ENCODE data around the gene JMJD7.

The JMJD7 gene

DNA sequence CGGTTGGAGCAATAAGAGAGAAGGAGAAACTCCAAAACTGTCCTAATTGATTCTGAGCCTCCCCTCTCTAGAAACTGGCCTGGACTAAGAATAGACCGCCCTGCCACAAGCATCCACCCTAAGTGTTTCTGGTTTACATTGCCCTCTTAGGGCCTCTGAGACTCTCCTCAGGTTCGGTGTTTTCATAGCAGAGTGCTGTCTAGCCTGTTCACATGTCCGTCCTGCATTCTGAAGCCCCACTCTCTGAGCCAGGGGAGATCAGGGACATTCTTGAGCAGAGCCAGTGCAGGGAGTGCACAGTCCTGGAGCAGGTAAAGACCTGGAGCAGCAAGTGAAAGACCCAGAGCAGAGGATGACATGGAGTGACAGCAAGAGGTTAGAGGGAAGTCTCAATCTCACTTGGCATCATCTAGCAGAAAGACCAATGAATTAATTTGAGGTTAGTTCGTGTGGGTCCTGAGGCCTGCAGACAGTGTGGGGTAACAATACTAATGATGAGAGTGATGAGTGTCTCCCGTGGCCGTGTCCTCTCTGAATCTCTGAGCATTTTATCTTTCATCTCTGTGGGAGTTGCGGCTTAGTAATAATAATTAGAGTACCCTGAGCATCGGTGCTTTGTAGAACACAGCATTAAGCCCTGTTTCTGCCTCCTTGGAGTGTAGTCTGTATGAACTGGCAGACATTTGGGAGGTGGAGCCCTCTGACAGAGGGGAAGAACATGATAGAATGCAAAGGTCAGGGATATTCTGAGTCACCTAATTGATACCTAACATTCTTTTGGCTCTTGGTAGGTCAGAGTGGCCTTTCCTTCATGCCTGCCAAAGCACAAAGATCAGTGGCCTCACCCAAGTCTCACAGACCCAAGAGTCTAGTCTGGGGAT, 29.0 kb upstream of the JMJD7 start:
- in situ Hi-C loops (cut with MboI; ENCODE audit: low sequenced_read_pairs): no loop called here

DNA sequence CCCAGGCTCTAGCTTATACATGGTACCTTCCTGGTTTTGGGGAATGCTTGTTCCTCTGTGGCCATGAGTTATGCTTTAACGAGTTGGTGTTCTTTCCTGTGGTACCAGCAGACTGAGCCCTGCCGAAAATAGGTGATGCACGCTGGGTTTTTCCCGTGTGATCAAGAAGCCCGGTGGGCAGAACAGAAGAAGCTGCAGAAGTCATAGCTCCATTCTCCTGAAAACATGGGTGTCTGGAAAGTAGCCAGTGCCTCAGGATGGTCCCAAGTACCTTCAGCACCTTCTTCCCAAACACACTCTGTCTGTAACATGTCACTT, 28.4 kb upstream of the JMJD7 start:
- in situ Hi-C loops (cut with MboI; ENCODE audit: low sequenced_read_pairs): no loop called here

DNA sequence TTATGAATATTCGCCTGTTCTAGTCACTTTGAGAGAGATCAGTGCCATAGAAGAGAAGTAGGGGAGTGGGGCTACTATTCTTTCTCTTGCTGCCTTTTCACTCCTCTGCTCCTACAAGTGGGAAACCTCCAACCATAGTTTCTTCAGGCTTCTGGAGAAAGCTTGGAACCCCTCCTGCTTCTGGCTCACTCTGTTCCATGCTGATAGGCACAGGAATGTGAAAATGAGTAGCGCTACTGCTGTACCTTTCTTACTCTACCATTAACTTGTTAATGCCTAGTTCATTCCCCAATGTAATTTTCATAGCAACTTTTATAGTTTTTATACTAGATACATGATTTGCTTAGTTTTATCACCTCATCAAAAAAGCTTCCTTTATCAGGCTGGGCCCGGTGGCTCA, 26.7 kb upstream of the JMJD7 start:
- in situ Hi-C loops (cut with MboI; ENCODE audit: low sequenced_read_pairs): no loop called here

DNA sequence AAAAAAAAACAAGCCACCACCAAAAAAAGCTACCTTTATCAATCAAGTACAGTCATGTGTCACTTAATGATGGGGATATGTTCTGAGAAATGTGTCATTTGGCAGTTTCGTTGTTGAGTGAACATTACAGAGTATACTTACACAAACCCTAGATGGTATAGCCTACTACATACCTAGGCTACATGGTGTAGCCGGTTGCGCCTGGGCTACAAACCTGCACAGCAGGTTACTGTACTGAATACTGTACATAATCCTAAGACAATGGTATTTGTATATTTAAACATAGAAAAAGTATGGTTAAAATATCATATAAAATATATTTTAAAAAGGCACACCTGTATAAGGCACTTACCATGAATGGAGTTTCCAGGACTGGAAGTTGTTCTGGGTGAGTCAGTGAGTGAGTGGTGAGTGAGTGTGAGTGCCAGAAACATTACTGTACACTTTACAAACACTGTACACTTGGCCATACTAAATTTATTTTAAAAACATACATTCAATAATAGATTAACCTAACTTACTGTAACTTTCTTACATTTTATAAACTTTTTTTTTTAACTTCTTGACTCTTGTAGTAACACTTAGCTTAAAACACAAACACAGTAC, 25.9 kb upstream of the JMJD7 start:
- in situ Hi-C loops (cut with MboI; ENCODE audit: low sequenced_read_pairs): no loop called here

DNA sequence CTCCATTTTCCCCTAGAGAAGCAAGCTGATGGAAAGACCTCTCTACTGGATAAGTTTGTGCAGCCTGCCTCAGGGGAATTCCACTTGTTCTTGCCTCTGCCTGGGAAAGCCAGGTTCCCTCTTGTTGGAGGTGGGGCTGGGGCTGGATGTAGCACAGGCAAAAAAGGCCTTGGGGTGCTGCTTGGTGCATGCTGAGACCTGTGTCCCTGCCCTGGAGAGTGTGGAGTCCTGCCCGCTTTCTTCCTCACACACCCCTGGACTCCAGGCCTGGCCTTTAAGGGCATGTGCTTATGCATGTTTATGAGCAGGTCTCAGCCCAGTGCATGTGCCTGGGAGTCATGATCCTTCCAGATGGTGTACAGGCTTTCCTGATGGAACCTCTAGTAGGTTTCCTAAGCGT, 23.5 kb upstream of the JMJD7 start:
- in situ Hi-C loops (cut with MboI; ENCODE audit: low sequenced_read_pairs): no loop called here

DNA sequence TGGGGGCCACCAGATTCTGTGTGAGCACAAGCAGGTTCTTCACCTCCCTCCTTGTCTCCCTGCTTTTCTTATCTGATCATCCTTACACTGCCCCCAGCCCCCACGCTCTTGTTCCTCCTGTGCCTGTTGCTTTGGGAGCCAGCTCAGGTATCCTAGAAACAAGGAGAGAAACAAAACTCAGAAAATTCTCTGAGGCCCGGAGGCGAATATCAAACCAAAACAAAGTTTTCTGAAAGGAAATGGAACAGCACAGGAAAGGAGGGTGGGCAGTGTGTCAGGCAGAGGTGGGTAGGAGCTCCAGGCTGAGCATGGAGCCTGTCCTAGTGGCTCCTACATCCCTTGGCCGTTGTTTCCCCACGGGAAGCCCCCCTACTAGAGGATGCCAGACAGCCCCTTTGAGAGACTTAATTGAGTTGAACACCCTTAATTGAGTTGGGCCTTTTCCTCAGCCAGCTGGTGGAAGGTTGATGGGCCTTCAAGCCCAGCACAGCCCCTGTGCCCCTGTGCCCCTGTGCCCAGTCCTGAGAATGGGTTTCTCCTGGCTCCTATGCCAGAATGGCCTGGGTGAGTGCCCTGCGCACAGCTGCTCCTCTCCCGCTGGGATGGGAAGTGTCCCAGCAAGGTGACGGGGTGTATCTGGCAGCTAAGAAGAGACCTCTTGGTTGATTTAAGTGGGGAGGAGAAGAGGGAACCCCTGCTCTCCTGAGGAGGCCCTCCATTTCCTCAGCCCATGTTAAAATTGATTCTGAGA, 22.8 kb upstream of the JMJD7 start:
- in situ Hi-C loops (cut with MboI; ENCODE audit: low sequenced_read_pairs): no loop called here

DNA sequence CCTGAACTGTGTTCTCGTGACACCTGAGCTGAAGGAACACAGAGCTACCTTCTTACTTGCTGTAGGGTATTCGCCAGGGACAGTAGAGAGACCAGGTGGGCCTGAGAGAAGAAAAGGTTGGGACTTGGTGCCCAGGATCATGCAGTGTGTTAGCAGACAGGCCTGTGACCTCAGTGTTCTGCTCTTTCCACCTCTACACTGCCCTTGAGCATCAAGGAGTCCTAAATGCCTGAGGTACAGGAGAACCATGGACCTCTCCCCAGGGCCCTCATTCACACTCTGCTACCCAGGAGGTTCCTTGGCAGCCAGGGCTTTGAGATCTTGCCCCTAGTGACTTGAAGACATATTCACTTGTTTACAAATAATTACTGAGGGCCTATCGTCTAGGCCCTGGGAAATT, 22.2 kb upstream of the JMJD7 start:
- in situ Hi-C loops (cut with MboI; ENCODE audit: low sequenced_read_pairs): no loop called here

DNA sequence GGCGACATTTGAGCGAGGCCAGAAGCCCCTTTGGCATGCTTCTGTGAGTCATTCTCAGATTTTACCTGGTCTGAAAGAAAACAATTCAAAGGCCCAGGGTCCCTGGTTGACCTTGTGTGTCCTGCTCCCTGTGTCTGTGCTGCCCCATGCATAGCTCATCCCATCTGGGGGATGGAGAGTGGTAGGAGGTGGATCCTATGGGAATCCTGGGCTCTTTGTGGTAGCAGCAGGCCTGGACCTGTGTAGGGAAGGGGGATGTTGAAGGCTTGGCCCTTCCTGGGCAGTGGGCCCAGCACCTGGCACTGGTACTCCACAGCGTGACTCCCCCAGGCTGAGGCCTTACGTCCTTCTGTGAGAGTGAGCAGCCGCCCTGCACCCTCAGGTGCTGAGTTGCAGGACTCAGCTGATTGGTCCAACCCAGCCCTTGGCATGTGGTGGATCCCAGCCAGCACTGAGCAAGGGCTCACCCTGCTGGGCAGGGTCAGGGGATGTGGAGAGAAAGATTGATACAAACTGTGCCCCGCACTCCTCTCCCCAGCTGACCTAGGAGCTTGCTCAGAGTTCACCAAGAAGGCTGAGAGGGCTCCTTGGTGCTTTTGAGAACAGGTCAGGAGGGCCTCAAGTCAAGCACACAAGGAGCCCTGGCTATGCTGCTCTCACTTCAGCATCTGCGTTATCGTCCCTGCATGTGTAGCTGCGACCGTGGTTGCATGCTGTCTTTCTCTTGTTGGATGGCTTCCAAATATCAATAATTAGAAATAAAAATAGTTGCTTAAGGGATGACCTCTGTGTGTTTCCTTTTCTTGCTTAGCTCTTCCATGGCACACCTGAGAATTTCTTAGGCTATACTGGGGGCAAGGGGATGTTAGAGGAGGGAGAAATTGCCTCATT, 21.4 kb upstream of the JMJD7 start:
- in situ Hi-C loops (cut with MboI; ENCODE audit: low sequenced_read_pairs): no loop called here

DNA sequence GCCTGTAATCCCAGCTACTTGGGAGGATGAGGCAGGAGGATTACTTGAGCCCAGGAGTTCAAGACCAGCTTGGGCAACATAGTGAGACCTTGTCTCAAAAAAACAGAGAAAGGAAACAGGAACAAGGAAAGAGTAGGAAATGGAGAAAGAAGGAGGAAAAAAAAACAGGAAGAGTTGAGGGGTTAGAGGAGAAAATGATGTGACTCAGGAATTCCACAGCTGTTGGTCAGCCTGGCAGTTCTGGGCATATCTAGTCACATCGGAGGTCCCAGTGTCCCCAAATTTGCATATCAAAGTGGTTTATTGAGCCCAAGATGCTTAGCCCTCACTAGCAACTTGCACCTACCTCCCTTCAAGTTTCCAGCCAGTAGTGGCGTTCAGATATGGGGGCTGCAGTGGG, 18.8 kb upstream of the JMJD7 start:
- in situ Hi-C loops (cut with MboI; ENCODE audit: low sequenced_read_pairs): no loop called here

DNA sequence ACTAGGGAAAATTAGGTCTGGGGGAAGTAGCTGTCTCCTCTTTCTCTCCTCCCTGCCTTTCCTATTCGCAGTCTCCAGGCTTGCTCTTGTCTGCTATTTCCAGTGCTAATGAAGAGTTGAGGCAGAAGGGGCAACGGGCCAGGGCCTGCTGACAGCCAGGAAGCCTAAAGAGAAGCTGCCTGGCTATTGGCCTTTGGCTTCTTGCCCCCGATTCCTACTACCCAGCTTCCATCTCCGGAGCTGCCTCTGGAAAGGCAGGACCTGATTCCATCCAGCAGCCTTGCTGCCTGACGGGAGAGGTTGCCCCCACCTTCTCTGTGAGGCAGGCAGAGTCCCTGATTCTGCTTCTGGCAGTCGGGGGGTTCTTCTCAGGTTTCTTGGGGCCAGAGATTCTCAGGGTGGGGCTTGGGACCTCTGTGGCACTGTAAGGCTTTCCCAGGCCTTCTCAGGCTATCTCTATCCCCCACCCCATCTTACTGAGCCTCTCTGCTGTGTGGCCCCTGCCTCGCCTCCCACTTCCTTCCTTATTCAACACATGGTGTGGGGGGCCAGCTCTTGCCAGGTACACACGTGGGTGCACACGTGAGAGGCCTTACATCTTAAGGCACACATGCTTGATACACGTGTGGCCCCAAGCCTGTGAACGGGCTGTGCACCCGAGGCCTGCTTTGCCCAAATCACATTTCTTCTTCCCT, 18.2 kb upstream of the JMJD7 start:
- in situ Hi-C loops (cut with MboI; ENCODE audit: low sequenced_read_pairs): no loop called here

DNA sequence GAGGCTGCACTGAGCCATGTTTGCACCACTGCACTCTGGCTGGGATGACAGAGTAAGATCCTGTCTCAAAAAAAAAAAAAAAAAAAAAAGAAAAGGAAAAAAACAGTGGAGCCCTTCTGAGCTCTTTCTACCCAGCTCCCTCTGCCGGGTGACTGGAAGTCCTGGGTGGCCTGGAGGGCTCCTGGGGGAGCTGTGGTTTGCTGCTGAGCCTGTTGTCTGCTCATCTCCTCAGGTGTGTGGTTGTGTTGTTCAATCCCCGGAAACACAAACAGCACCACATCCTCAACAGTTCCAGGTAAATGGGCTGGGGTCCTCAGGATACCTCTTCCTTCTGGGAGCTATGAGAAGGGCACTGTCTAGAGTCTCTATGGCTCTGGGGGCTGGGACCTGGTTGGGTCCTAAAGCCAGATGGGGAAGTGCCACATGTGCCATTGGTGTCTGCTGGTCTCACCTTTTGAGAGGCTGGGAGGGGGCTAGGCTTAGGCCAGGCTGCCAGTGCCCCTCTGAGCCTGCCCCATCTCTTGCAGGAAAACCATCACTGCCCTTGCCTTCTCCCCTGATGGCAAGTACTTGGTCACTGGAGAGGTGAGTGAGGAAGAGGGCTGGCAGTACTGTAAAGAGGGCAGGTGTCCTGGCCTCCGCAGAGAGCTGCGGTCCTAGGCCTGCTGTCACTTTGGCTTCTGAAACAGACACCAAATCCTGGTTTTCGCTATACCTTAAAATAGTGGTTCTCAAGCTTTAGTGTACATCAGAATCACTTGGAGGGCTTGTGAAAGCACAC, 17.1 kb upstream of the JMJD7 start:
- in situ Hi-C loops (cut with MboI; ENCODE audit: low sequenced_read_pairs): no loop called here

DNA sequence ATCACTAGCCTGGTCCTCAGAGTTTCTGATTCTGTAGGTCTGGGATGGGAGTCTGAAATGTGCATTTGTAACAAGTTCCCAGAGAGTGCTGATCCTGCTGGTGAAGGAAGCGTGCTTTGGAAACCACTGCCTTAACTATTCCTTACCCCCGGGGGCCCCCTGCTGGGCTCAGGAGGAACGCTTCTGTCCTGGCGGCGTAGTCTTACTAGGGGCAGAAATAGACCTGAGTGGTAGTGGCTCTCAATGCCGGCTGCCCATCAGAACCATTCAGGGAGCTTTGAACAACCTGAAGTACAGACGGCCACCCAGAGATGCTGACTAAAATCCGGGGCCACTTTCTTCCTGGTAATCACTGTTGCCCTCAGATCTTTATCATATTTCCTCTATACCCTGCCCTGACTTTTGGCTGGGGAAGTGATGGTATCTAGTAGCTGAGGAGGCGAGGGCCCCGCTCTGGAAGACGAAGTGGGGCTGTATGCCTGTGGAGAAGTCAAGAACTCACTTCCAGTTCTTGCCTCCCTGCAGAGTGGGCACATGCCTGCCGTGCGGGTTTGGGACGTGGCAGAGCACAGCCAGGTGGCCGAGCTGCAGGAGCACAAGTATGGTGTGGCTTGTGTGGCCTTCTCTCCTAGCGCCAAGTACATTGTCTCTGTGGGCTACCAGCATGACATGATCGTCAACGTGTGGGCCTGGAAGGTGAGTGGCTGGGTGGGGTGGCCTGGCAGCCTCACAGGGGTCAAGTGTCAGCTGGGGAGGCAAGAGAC, 16.3 kb upstream of the JMJD7 start:
- in situ Hi-C loops (cut with MboI; ENCODE audit: low sequenced_read_pairs): no loop called here

DNA sequence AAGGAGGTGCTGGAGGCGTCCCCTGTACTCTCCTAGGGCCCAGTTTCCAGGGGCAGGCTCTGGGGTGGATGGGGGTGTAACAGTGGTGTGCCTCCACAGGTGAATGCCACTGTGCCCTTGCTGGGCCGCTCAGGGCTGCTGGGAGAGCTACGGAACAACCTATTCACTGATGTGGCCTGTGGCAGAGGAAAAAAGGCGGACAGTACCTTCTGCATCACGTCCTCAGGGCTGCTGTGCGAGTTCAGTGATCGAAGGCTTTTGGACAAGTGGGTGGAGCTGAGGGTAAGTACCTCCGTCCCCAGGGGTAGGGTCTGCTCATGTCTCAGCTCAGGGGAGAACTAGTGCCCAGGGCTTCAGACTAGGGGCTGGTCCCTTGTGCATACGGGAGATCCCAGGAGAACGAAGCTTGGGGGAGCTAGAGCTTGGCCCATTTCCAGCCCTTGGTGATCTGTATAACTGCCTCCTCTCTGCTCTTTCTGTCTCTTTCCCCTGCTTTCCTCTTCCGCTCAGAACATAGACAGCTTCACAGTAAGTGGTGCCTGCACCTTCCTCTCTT, 15.0 kb upstream of the JMJD7 start:
- in situ Hi-C loops (cut with MboI; ENCODE audit: low sequenced_read_pairs): no loop called here

DNA sequence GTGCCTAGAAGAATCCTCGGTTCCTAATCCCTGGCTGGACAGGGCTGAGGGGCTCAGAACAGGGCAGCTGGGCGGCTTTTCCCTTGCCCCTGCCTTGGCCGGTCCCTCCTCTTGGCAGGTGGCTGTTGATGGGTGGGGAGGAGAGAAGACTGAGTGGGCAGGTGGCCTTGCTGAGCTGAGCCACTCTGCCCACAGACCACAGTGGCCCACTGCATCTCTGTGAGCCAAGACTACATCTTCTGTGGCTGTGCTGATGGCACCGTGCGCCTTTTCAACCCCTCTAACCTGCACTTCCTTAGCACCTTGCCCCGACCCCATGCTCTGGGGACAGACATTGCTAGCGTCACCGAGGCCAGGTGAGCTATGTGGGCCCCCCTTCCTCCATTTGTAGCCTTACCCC, 14.5 kb upstream of the JMJD7 start:
- in situ Hi-C loops (cut with MboI; ENCODE audit: low sequenced_read_pairs): no loop called here

DNA sequence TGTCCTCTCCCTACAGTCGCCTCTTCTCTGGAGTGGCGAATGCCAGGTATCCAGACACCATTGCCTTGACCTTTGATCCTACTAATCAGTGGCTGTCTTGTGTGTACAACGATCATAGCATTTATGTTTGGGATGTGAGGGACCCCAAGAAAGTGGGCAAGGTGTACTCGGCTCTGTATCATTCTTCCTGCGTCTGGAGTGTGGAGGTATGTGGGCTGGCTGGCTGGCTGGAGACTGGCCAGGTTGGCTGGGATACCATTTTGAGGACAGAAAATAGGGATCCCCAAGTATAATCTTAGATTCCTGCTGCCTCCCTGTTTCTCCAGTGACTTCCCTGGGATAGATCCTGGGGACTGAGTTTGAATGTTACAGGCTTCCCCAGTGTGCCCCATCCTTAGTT, 13.4 kb upstream of the JMJD7 start:
- in situ Hi-C loops (cut with MboI; ENCODE audit: low sequenced_read_pairs): no loop called here

DNA sequence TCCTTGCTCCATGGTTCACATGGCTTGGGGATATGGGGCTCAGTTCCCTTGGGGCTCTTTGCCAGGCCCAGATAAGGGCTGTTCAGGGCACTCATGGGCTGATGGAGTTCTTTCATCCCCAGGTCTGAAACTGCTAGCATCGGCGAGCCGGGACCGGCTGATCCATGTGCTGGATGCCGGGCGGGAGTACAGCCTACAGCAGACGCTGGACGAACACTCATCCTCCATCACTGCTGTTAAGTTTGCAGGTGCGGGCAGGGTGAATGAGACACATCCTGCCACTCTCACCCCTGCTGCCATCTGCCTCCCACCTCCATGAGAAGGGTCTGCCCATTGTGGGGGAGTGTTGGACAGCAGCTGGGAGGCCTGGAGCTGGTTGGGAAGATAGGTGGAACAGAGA, 11.1 kb upstream of the JMJD7 start:
- in situ Hi-C loops (cut with MboI; ENCODE audit: low sequenced_read_pairs): no loop called here

DNA sequence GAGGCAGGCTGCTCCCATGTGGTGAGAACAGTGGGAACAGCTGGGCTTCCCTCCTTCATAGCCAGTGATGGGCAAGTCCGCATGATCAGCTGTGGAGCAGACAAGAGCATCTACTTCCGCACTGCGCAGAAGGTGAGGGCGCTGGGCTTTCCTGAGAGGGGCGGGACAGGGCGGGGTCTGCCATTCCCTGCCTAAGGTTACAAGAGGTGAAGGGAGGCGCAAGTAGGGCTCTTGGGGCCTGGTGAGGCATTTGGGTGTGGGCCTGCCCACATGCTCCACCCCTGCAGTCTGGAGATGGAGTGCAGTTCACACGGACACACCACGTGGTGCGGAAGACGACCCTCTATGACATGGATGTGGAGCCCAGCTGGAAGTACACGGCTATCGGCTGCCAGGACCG, 10.6 kb upstream of the JMJD7 start:
- in situ Hi-C loops (cut with MboI; ENCODE audit: low sequenced_read_pairs): no loop called here

DNA sequence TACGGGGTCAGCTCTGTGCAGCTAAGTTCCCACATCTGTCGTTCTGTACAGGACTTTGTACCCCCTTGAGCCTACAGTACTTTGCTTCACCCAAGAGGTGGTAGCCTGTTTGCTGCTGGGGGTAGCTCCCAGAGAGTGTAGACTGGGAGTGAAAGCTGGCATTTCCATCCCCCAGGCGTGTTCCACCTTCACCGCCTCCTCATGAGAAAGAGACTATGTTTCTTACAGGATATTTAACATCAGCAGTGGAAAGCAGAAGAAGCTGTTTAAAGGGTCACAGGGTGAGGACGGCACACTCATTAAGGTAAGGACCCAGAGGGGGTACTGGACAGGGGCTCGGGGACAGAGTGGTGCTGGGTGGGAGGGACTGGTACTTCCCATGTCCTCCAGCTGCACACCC, 10.1 kb upstream of the JMJD7 start:
- in situ Hi-C loops (cut with MboI; ENCODE audit: low sequenced_read_pairs): no loop called here
